Right ventricle myocardium inferior (tissue), 1 donor: Measurements from ENCODE around the gene HOXD8. TPM values are rescaled to one million over a fixed set of nuclear protein-coding genes. Genes with fewer than 3 reads are reported as not detected.

Source experiments
- ATAC-seq: fragments of 200-7000 bp; cut with Tn5 transposase; one replicate; pipeline ENCODE4 v1.9.1; 2020; ENCODE audit warnings: mild to moderate bottlenecking, moderate library complexity
- DNase-seq: peaks from one replicate; pipeline ENCODE4 v3.0.0; 2021; ENCODE audit errors: missing footprints
- intact Hi-C: fragments of 100-400 bp; cut with DNase I; formaldehyde crosslinking; loops from one replicate; pipeline ENCODE4 v1.11.0; 2022
- total RNA-seq: library from RNA; stranded (reverse); fragmentation: NEBNext Ultra II Directional; extraction: Animal tissue kit (Norgen Biotek cat#: 25700); gene quantifications from one replicate; pipeline ENCODE4 v1.2.1, GENCODE V29; 2021
- donor health status: DM: no; HTN: yes; CAD: no; lungs with severe emphysema.

HOXD8 gene
- total RNA-seq, 1 donor from 2014 or later, result 0.16 TPM

- intact Hi-C loops, result no loop called here
- no peak for DNase-seq
Measured at GRCh38 chr2:176149481-176149938, 20.0 kb downstream of the HOXD8 start.

DNA sequence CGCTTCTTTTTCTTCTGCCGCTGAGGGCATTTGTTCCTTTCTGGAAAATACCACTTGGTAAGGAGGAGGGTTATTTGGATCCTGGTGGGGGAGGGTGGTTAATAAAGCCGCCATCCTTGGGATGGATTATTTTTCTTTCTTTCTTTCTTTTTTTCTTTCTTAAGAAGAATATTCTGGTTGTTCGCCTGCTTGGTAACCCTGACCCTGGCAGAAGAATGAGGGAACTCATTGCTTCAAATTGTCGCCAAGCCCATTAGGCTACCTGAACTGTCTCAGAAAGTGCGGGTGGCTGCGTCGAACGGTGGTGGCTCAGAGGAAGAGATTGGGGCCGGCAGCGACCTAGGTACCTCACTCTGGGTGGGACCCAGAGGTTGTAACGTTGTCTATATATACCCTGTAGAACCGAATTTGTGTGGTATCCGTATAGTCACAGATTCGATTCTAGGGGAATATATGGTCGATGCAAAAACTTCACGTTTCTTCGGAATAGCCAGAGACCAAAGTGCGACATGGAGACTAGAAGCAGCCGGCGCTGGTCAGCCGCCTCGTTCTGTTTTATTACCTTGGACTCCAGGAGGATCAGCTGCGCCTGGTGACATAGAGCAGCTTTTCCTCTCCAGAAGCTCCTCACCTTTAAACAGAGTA is 20.6 kb downstream of the HOXD8 start:
- ATAC-seq (no peak), DNase-seq (no peak)
- intact Hi-C loops, result no loop called here

More at GRCh38 chr2:176149481-176149938, 20.0 kb downstream of the HOXD8 start:
- no peak for ATAC-seq

GRCh38 chr2:176150584-176151441 is 21.3 kb downstream of the HOXD8 start:
- DNase-seq (no peak), ATAC-seq (no peak)
- intact Hi-C loops, result no loop called here

DNA sequence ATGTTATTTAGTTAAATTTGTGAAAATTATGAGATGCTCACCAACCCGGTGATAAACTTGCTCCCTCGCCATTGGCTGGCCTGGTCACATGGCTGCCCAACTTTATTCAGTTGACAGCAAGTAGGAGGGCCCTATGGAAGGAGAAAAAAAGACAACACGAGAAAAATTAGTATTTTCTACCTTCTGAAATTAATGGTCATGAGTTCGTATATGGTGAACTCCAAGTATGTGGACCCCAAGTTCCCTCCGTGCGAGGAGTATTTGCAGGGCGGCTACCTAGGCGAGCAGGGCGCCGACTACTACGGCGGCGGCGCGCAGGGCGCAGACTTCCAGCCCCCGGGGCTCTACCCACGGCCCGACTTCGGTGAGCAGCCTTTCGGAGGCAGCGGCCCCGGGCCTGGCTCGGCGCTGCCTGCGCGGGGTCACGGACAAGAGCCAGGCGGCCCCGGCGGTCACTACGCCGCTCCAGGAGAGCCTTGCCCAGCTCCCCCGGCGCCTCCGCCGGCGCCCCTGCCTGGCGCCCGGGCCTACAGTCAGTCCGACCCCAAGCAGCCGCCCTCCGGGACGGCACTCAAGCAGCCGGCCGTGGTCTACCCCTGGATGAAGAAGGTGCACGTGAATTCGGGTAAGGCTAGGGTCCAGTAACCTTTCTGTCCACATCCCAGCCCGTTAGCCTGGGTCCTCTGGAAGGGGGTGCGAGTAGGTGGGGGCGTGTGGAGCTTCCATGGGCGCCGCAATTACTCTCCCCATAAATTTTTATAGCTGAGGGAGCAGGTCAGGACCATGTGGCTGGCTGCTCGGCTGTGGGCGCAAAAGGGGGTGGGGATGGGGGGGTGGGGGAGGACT is 22.2 kb downstream of the HOXD8 start, which contains the start of gene HOXD4:
Gene HOXD4, plus strand, starts transcription at position 109 of the 846 bp plus-strand sequence. Its CDS starts 84 bp downstream, at position 193.
- ATAC-seq, result no peak

GRCh38 chr2:176152350-176153181 is 23.1 kb downstream of the HOXD8 start:
- no peak for ATAC-seq
- intact Hi-C loops, result no loop called here
- no peak for DNase-seq

More for the DNA sequence above, 22.2 kb downstream of the HOXD8 start, which contains the start of gene HOXD4:
- DNase-seq, result no peak
- intact Hi-C loops, result no loop called here

GRCh38 chr2:176154576-176155252 is 25.2 kb downstream of the HOXD8 start:
- intact Hi-C loops, result no loop called here
- DNase-seq (no peak), ATAC-seq (no peak)

GRCh38 chr2:176155356-176156044 is 26.0 kb downstream of the HOXD8 start:
- no peak for ATAC-seq
- intact Hi-C loops, result no loop called here
- no peak for DNase-seq

GRCh38 chr2:176156301-176156806 is 26.8 kb downstream of the HOXD8 start:
- intact Hi-C loops, result no loop called here
- DNase-seq (no peak), ATAC-seq (no peak)

GRCh38 chr2:176156807-176157498 is 27.4 kb downstream of the HOXD8 start, which contains the start of gene HOXD3:
TSS of gene HOXD3 (plus strand) at chr2:176157307. CDS start at chr2:176169115, 11,808 bp downstream.
- no peak for DNase-seq
- intact Hi-C loops, result no loop called here
- ATAC-seq, result no peak

DNA sequence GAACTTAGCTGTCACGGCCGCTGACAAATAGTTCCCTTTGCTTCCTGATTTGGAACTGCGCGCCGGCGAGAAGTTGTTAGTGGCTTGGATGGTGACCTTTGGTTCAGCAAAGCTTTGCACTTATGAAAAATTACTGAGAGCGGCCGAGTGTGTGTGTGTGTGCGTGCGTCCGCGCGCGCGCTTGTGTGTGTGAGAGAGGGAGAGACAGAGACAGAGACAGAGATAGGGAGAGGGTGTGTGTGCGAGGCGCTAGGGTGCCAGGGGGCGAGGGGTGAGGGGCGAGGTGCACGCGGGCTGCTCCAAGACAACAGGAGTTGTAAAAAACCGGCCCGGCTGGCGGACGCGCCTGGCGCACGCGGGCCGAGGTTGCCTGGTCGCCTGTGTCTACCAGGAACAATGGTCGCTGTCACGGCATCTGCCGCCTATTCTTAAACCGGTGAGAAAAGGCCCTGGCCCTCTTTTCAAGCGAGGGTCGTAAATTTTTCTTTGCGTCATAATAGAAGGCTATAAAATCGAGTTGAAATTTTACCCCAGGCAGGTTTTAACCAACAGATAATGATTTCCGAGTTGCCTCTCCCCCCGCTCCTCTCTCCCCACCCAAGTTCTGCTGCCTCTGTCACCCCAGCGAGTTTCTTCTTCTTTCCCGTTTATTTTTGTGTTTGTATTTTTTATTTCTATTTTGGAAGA is 28.1 kb downstream of the HOXD8 start:
- ATAC-seq (no peak), DNase-seq (no peak)
- intact Hi-C loops, result no loop called here

- ATAC-seq, result no peak
- intact Hi-C loops, result no loop called here
- DNase-seq, result no peak
Measured at GRCh38 chr2:176158186-176158591, 28.7 kb downstream of the HOXD8 start.

DNA sequence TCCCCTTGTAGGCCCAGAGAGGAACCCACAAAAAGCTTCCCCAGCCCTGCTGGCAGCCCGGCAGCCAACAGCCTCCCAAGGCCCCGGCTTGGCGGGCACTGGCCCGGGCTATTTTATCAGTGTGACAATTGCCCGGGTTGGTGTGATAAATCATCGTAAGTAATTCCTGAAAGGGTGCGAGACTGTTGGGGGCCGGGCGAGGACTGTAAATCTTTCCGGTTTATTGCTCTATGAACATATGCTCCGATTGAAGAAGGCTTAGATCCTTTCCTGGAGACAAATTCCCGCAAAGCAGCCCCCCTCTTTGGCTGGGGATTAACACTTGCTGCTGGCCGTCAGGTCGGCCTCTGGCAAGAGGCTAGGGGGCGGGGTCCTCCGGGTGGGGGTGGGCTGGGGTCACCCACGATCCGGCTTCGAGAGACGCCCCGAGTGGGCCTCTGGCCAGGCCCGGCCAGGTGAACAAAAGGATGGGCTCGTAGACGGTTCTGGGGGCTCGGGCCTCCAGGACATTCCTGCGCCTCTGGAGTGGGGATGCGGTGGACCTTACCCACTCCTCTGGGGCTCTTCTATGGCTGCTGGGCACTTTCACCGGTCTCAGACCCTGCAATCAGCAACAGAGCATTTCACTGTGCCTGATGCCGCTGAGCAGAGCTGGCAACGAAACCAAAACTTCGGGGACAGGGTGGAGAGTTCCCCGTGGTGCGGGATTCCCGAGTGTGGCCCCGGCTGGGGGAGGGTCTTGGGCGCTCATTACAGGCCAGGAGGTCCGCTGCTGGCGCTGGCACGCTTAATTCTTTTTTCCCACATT is 29.6 kb downstream of the HOXD8 start:
- ATAC-seq, result no peak
- DNase-seq, result no peak
- intact Hi-C loops, result no loop called here

GRCh38 chr2:176159663-176160250 is 30.3 kb downstream of the HOXD8 start:
- no peak for DNase-seq
- ATAC-seq, result no peak
- intact Hi-C loops, result no loop called here

DNA sequence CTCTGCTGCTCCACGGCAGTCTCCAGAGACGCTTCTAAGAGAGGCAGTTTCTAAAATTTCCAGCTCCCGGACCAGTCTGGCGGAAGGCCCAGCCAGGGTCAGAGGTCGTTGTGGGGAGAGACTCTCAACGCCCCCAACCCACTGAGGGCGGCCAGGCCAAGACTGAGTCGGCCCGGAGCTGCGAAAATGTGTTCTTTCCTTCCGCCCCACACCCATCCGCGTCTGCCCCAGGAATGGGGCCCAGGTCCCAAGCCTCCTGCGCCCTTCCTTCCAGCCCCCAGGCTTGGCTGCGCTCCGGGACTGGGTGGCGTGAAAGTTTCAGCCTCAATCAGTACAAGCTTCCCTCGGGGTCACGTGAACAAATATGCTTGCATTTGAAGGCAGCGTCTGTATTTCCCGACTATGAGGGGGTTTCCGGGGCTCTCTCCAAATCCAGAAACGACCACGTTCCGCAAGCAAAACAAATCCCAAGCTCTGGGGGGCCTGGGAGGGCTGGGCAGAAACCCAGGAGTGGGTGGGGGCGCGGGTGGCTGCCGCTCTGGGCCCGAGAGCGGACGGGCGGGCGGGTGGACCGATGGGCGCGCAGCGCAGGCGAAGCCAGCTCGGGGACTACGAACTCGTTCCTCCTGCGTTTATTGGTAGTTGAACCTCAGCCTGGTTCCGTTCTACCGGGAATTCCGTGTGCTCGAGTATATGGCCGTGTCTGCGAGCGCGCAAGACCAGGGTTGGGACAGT is 30.9 kb downstream of the HOXD8 start:
- no peak for ATAC-seq
- no peak for DNase-seq
- intact Hi-C loops, result no loop called here
